Activated CD8-positive, alpha-beta memory T cell treated with anti-CD3 and anti-CD28 coated beads for 1 hour (primary cell): ENCODE data around the gene SLC15A1.

Experiments used
- DNase-seq, 2 donors: peaks; one replicate each; pipeline ENCODE4 v3.0.0-alpha.2; 2020; ENCODE audit warnings: low read depth in 1 of 2; ENCODE audit errors: extremely low read depth in 1 of 2

The SLC15A1 gene

GRCh38 chr13:98707281-98707999, 45.0 kb downstream of the SLC15A1 start:
- DNase-seq: no peak

- DNase-seq: no peak
Observed at GRCh38 chr13:98706446-98707110, 45.9 kb downstream of the SLC15A1 start.

- no peak for DNase-seq
Observed at GRCh38 chr13:98697791-98698190, 54.7 kb downstream of the SLC15A1 start.

GRCh38 chr13:98693756-98694155, 58.7 kb downstream of the SLC15A1 start:
- DNase-seq: no peak

- no peak for DNase-seq
Observed at GRCh38 chr13:98691360-98691759, 61.1 kb downstream of the SLC15A1 start.

GRCh38 chr13:98690348-98691022, 62.0 kb downstream of the SLC15A1 start:
- no peak for DNase-seq

GRCh38 chr13:98689347-98689968, 63.0 kb downstream of the SLC15A1 start:
- DNase-seq: no peak

GRCh38 chr13:98688373-98688772, 64.1 kb downstream of the SLC15A1 start:
- DNase-seq: no peak

- DNase-seq: no peak
Observed at GRCh38 chr13:98687319-98687718, 65.2 kb downstream of the SLC15A1 start.

- DNase-seq: no peak
Observed at GRCh38 chr13:98686270-98686669, 66.2 kb downstream of the SLC15A1 start.

GRCh38 chr13:98685146-98685545, 67.3 kb downstream of the SLC15A1 start:
- no peak for DNase-seq

- DNase-seq: no peak
Observed at GRCh38 chr13:98681049-98681448, 71.4 kb downstream of the SLC15A1 start.

GRCh38 chr13:98678741-98679140, 73.7 kb downstream of the SLC15A1 start:
- no peak for DNase-seq

- no peak for DNase-seq
Observed at GRCh38 chr13:98677398-98677797, 75.1 kb downstream of the SLC15A1 start.

GRCh38 chr13:98676239-98676638, 76.2 kb downstream of the SLC15A1 start:
- no peak for DNase-seq

- DNase-seq: no peak
Observed at GRCh38 chr13:98675837-98676236, 76.6 kb downstream of the SLC15A1 start.

GRCh38 chr13:98675066-98675465, 77.4 kb downstream of the SLC15A1 start:
- no peak for DNase-seq

GRCh38 chr13:98672947-98673613, 79.4 kb downstream of the SLC15A1 start:
- DNase-seq: peak in 1 of 2 donors; percentile 11

GRCh38 chr13:98668155-98668554, 84.3 kb downstream of the SLC15A1 start:
- DNase-seq: no peak

GRCh38 chr13:98665638-98665995, 86.9 kb downstream of the SLC15A1 start:
- no peak for DNase-seq
